Measurements from ENCODE around the gene RAD54L.
"Not testable (repeated sequence)": the region's sequence is repeated elsewhere in the genome, so short reads cannot be mapped to it uniquely, and the experiment has no call there.

Gene RAD54L

GRCh38 chr1:46247436-46248121 is at the start of gene RAD54L:
TSS of gene RAD54L (plus strand) at chr1:46247763. CDS start at chr1:46248406, 643 bp downstream.
- FAIRE-seq (peak; percentile 97), DNase-seq (ENCODE audit: extremely low spot score, insufficient read length, low read depth) (peak; percentile 93)

- FAIRE-seq (peak; percentile 52), DNase-seq (ENCODE audit: extremely low spot score, insufficient read length, low read depth) (peak; percentile 89)
Observed at GRCh38 chr1:46197964-46198811, 49.4 kb upstream of the RAD54L start, which contains the start of gene POMGNT1. TSS of gene POMGNT1 (minus strand) at chr1:46198434. CDS start at chr1:46197821, 613 bp downstream.

GRCh38 chr1:46199233-46199749 is 48.3 kb upstream of the RAD54L start:
- FAIRE-seq (no peak), DNase-seq (ENCODE audit: extremely low spot score, insufficient read length, low read depth) (no peak)

GRCh38 chr1:46203738-46204405 is 43.7 kb upstream of the RAD54L start:
- FAIRE-seq (no peak), DNase-seq (ENCODE audit: extremely low spot score, insufficient read length, low read depth) (no peak)

DNA sequence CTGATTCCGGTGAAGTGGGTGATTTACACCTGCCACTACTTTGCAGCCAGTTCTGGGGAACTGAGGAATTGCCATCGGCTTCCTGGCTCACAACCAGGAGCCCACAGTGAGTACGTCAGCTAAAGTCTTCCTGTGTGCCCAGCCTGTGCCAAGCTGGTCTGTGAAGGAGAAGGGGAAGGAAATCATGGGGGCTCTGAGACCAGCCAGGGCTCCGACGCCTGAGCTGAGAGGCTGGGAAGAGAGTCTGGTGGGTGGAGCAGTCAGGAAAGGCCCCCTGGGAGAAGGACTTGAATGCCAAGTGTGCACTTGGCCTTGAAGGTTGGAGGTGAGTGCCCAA is 43.2 kb upstream of the RAD54L start:
- FAIRE-seq (no peak), DNase-seq (ENCODE audit: extremely low spot score, insufficient read length, low read depth) (no peak)

DNA sequence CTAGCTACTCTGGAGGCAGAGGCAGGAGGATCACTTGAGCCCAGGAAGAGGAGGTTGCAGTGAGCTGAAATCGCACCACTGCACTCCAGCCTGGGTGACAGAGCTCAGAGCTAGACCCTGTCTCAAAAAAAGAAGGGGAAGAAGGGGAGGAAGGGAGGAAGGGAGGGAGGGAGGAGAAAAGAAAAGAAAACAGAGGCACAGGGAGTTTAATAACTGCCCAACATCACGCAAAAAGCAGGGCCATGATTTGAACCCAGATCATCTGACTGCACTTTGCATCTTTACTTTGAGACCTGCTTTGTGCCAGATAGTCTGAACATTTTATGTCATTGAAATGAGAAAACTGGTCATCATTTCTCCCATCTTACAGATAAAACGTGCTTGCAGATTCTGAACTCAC is 42.4 kb upstream of the RAD54L start:
- no peak for DNase-seq (ENCODE audit: extremely low spot score, insufficient read length, low read depth)
- FAIRE-seq = no peak

GRCh38 chr1:46205791-46206190 is 41.8 kb upstream of the RAD54L start:
- FAIRE-seq = no peak
- no peak for DNase-seq (ENCODE audit: extremely low spot score, insufficient read length, low read depth)

- no peak for FAIRE-seq
Observed at GRCh38 chr1:46206399-46206798, 41.2 kb upstream of the RAD54L start.

GRCh38 chr1:46210561-46210960 is 37.0 kb upstream of the RAD54L start:
- no peak for FAIRE-seq
- no peak for DNase-seq (ENCODE audit: extremely low spot score, insufficient read length, low read depth)

More at GRCh38 chr1:46206399-46206798, 41.2 kb upstream of the RAD54L start:
- DNase-seq (ENCODE audit: extremely low spot score, insufficient read length, low read depth) = no peak

- no peak for DNase-seq (ENCODE audit: extremely low spot score, insufficient read length, low read depth)
- no peak for FAIRE-seq
Observed at GRCh38 chr1:46211051-46211450, 36.5 kb upstream of the RAD54L start.

GRCh38 chr1:46215504-46215903 is 32.1 kb upstream of the RAD54L start:
- no peak for DNase-seq (ENCODE audit: extremely low spot score, insufficient read length, low read depth)
- FAIRE-seq = no peak

GRCh38 chr1:46218443-46218842 is 29.1 kb upstream of the RAD54L start:
- DNase-seq (ENCODE audit: extremely low spot score, insufficient read length, low read depth) (no peak), FAIRE-seq (no peak)

- no peak for DNase-seq (ENCODE audit: extremely low spot score, insufficient read length, low read depth)
- FAIRE-seq = no peak
Observed at GRCh38 chr1:46219551-46220520, 27.7 kb upstream of the RAD54L start.

DNA sequence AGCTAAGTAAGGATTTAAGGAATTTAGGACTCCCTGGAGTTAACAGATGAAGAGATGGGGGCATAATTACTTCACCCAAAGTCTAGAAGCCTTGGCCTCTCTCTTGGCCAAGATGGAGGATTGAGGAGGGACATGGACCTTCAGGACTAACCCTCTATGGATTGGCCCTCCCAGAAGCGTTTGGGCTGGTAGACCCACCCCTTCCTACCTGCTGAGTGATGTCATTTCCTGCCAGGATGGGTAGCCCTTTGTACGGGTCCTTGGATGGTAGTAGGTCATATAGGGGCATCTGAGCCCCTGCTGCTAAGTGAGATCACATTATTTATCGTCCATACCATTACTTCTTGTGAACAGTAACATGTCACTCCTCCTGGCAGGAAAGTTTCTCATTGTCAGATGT is 26.8 kb upstream of the RAD54L start:
- FAIRE-seq = no peak

GRCh38 chr1:46221749-46222148 is 25.8 kb upstream of the RAD54L start:
- DNase-seq (ENCODE audit: extremely low spot score, insufficient read length, low read depth) (no peak), FAIRE-seq (no peak)

More for the DNA sequence above, 26.8 kb upstream of the RAD54L start:
- DNase-seq (ENCODE audit: extremely low spot score, insufficient read length, low read depth) = no peak

DNA sequence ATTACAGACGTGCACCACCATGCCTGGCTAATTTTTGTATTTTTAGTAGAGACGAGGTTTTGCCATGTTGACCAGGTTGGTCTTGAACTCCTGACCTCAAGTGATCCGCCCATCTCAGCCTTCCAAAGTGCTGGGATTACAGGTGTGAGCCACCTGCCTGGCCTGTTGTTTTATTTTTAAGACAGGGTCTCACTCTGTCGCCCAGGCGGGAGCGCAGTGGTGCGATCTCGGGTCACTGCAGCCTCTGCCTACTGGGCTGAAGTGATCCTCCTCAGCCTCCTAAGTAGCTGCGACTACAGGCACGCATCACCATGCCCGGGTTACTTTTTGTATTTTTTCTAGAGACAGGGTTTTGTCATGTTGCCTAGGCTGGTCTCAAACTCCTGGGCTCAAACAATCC is 24.5 kb upstream of the RAD54L start:
- not testable (repeated sequence) for DNase-seq (ENCODE audit: extremely low spot score, insufficient read length, low read depth); FAIRE-seq

GRCh38 chr1:46223472-46223943 is 24.1 kb upstream of the RAD54L start:
- FAIRE-seq (peak; percentile 96), DNase-seq (ENCODE audit: extremely low spot score, insufficient read length, low read depth) (peak; percentile 59)

- FAIRE-seq (no peak), DNase-seq (ENCODE audit: extremely low spot score, insufficient read length, low read depth) (no peak)
Observed at GRCh38 chr1:46224966-46225365, 22.6 kb upstream of the RAD54L start.

- FAIRE-seq; DNase-seq (ENCODE audit: extremely low spot score, insufficient read length, low read depth): not testable (repeated sequence)
Observed at GRCh38 chr1:46231231-46231630, 16.3 kb upstream of the RAD54L start.
